ENCODE results near the gene GPANK1. TPM values are rescaled to one million over a fixed set of nuclear protein-coding genes. Genes with fewer than 3 reads are reported as not detected.

GPANK1 gene
- total RNA-seq, 2 experiments from 2014 or later: 9.8 to 11.0 TPM

- no peak overlapping the region for H3K4me3 ChIP-seq (ENCODE audit: low read length)
- DNase-seq (peak in 3 of 14 experiments; percentile 11 to 41 (median 31)), ATAC-seq (ENCODE audit: poor library complexity) (no peak)
- H3K36me3 ChIP-seq (ENCODE audit: insufficient read depth, low read length): peaks cover 75% of the 10 kb centered on the region
- H3K9me3 Mint-ChIP-seq: no peaks in the 10 kb centered on the region
- H3K4me3 Mint-ChIP-seq: no peak overlapping the region
- ChIA-PET CTCF (interaction anchor here (0.6 kb wide), 1 partner anchor 29 kb away, joined by 3 read pairs; the partner anchor contains the start of gene C6orf47), POLR2A (interaction anchor here (1.0 kb wide), 1 partner anchor 37 kb away, joined by 3 read pairs; the partner anchor contains the start of gene BAG6)
- H3K27ac ChIP-seq (ENCODE audit: low read depth in 1 of 2, low read length in 2 of 2): no peak overlapping the region
- no peaks in the 10 kb centered on the region for H3K9me3 ChIP-seq (ENCODE audit: control insufficient read depth in 1 of 2, insufficient read depth in 1 of 2, low read length in 2 of 2)
- H3K27me3 ChIP-seq (ENCODE audit: control insufficient read depth in 1 of 2, insufficient read depth in 2 of 2, low read length in 2 of 2): no peaks in the 10 kb centered on the region
- H3K27me3 Mint-ChIP-seq: no peaks in the 10 kb centered on the region
- peak; percentile 19 for TF ChIP-seq CTCF (IDR thresholded peaks at IDR 0.05)
- no peak overlapping the region for H3K27ac Mint-ChIP-seq
- intact Hi-C loops (cut with DNase I, micrococcal nuclease): no loop called here
- H3K4me1 ChIP-seq (ENCODE audit: insufficient read depth, low read length): no peaks in the 10 kb centered on the region
- peaks cover 79% of the 10 kb centered on the region for H3K36me3 Mint-ChIP-seq (ENCODE audit: low read depth)
- H3K4me1 Mint-ChIP-seq (ENCODE audit: low read depth): no peaks in the 10 kb centered on the region
Measured at GRCh38 chr6:31689249-31690110, 24.7 kb upstream of the GPANK1 start.

- intact Hi-C loops (cut with DNase I, micrococcal nuclease): no loop called here
- Histone ChIP-seq H3K9me3 (ENCODE audit: control insufficient read depth in 1 of 2, insufficient read depth in 1 of 2, low read length in 2 of 2) (no peaks in the 10 kb centered on the region), H3K4me1 (ENCODE audit: insufficient read depth, low read length) (no peaks in the 10 kb centered on the region), H3K36me3 (ENCODE audit: insufficient read depth, low read length) (peaks cover 65% of the 10 kb centered on the region), H3K27me3 (ENCODE audit: control insufficient read depth in 1 of 2, insufficient read depth in 2 of 2, low read length in 2 of 2) (no peaks in the 10 kb centered on the region), H3K4me3 (ENCODE audit: low read length) (no peak overlapping the region), H3K27ac (ENCODE audit: low read depth in 1 of 2, low read length in 2 of 2) (no peak overlapping the region)
- TF ChIP-seq CTCF (IDR thresholded peaks at IDR 0.05): no peak
- ATAC-seq (ENCODE audit: poor library complexity) (no peak), DNase-seq (no peak)
- ChIA-PET CTCF (no interaction called here), POLR2A (interaction anchor here (1.0 kb wide), 1 partner anchor 36 kb away, joined by 3 read pairs; the partner anchor contains the start of gene BAG6)
- no peaks in the 10 kb centered on the region for H3K9me3 Mint-ChIP-seq
- no peaks in the 10 kb centered on the region for H3K27me3 Mint-ChIP-seq
- H3K27ac Mint-ChIP-seq: no peak overlapping the region
- peaks cover 68% of the 10 kb centered on the region for H3K36me3 Mint-ChIP-seq (ENCODE audit: low read depth)
- H3K4me3 Mint-ChIP-seq: no peak overlapping the region
- no peaks in the 10 kb centered on the region for H3K4me1 Mint-ChIP-seq (ENCODE audit: low read depth)
Measured at GRCh38 chr6:31687860-31688693, 23.3 kb upstream of the GPANK1 start.

- TF ChIP-seq CTCF (IDR thresholded peaks at IDR 0.05): no peak
- Mint-ChIP-seq H3K27ac (no peak overlapping the region), H3K4me3 (no peak overlapping the region), H3K9me3 (no peaks in the 10 kb centered on the region), H3K27me3 (no peaks in the 10 kb centered on the region), H3K36me3 (ENCODE audit: low read depth) (peaks cover 61% of the 10 kb centered on the region), H3K4me1 (ENCODE audit: low read depth) (no peaks in the 10 kb centered on the region)
- ATAC-seq (ENCODE audit: poor library complexity) (no peak), DNase-seq (no peak)
- Histone ChIP-seq H3K27me3 (ENCODE audit: control insufficient read depth in 1 of 2, insufficient read depth in 2 of 2, low read length in 2 of 2) (no peaks in the 10 kb centered on the region), H3K4me1 (ENCODE audit: insufficient read depth, low read length) (no peaks in the 10 kb centered on the region), H3K9me3 (ENCODE audit: control insufficient read depth in 1 of 2, insufficient read depth in 1 of 2, low read length in 2 of 2) (no peaks in the 10 kb centered on the region), H3K36me3 (ENCODE audit: insufficient read depth, low read length) (peaks cover 58% of the 10 kb centered on the region), H3K4me3 (ENCODE audit: low read length) (no peak overlapping the region), H3K27ac (ENCODE audit: low read depth in 1 of 2, low read length in 2 of 2) (no peak overlapping the region)
- intact Hi-C loops (cut with DNase I, micrococcal nuclease): no loop called here
- CTCF ChIA-PET: no interaction called here
- POLR2A ChIA-PET: no interaction called here
Measured at GRCh38 chr6:31687321-31687720, 22.5 kb upstream of the GPANK1 start.

Measured in CD4-positive, alpha-beta T cell (primary cell).